ENCODE data around the gene NECTIN4.
"Not testable (repeated sequence)": the region's sequence is repeated elsewhere in the genome, so short reads cannot be mapped to it uniquely, and the experiment has no call there.

The NECTIN4 gene

GRCh38 chr1:161031874-161032273 lies 57.5 kb downstream of the NECTIN4 start:
- no peak for DNase-seq

DNA sequence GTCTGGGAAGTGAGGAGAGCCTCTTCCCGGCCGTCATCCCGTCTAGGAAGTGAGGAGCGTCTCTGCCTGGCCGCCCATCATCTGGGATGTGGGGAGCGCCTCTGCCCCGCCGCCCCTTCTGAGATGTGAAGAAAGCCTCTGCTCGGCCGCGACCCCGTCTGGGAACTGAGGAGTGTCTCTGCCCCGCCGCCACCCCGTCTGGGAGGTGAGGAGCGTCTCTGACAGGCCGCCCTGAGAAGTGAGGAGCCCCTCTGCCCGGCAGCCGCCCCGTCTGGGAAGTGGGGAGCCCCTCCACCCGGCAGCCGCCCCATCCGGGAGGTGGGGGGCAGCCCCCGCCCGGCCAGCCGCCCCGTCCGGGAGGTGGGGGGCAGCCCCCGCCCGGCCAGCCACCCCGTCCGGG lies 59.9 kb downstream of the NECTIN4 start:
- DNase-seq: not testable (repeated sequence)

DNA sequence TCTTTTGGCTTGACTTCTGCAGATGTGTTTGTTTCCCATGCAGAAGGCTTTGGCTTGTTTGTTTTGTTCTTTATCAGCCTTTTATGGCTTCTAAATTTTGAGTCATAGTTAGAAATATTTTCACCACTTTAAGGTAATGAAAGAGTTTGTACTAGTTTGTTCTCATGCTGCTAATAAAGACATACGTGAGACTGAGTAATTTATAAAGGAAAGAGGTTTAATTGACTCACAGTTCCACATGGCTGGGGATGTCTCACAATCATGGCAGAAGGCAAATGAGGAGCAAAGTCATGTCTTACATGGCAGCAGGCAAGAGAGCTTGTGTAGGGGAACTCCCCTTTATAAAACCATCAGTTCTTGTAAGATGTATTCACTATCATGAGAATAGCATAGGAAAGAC lies 62.4 kb downstream of the NECTIN4 start:
- DNase-seq: not testable (repeated sequence)

GRCh38 chr1:161022432-161022831 lies 66.9 kb downstream of the NECTIN4 start:
- DNase-seq: not testable (repeated sequence)

DNA sequence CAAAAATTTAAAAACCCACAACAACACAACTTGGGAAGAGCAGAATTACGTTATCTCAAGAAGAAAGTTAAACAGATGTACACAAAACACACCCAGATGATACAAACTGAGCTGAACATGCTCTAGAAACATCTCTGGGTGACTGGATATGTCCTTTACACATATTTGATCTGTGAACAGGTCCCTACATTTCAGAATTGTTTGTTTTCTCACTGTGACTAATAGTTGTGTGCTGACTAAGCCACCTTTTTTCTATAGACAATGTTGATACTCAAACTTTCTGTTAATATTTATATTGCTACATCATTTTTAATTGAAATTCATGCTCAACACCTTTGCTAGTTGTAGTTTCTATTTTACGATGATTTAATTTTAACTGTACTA lies 67.4 kb downstream of the NECTIN4 start:
- no peak for DNase-seq

- peak in 51 of 58 donors; percentile 5 to 85 (median 41) for DNase-seq
Measured at GRCh38 chr1:161021165-161021969, 68.0 kb downstream of the NECTIN4 start.
